Measurements from ENCODE around the gene CTXND1.
A peak's percentile ranks its signal among the peaks of the same experiment; 100 is the strongest.
"Not testable (repeated sequence)": the region's sequence is repeated elsewhere in the genome, so short reads cannot be mapped to it uniquely, and the experiment has no call there.

CTXND1 gene

DNA sequence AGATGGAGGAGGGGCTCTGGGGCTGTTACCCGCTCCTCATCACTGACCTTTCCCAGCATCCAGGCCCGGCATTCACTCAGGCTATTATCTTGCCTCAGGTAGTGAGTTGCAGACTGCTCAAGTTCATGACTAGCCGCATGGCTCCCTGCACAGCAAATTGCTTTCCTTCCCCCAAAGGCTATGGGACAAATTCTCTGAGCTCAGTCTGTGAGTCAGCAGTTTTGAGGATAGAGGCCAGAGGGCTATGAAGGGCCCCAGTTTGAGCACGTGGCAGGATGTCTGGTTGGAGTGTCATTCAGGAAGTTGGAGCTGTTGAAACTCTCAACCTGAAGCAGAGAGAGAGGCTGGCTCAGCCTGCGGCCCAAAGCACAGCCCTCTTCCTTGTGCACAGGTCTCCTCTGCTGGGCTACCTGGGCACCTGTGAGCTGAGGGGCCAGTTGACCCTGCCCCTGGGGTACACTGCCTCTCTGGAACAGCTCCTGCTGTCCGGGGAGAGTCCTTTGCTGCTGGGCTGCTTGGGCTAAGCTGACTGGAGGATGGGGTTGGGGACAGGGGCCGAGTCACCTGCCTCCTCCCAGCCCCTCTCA is 91.3 kb downstream of the CTXND1 start:
- TF ChIP-seq, protein P1, sequence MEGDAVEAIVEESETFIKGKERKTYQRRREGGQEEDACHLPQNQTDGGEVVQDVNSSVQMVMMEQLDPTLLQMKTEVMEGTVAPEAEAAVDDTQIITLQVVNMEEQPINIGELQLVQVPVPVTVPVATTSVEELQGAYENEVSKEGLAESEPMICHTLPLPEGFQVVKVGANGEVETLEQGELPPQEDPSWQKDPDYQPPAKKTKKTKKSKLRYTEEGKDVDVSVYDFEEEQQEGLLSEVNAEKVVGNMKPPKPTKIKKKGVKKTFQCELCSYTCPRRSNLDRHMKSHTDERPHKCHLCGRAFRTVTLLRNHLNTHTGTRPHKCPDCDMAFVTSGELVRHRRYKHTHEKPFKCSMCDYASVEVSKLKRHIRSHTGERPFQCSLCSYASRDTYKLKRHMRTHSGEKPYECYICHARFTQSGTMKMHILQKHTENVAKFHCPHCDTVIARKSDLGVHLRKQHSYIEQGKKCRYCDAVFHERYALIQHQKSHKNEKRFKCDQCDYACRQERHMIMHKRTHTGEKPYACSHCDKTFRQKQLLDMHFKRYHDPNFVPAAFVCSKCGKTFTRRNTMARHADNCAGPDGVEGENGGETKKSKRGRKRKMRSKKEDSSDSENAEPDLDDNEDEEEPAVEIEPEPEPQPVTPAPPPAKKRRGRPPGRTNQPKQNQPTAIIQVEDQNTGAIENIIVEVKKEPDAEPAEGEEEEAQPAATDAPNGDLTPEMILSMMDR (IDR thresholded peaks at IDR 0.05; ENCODE audit: low read depth, low read length): no peak
- peak; percentile 94 to 97 for DNase-seq (ENCODE audit: low read depth in 2 of 2)
- no peak overlapping the region for H3K4me3 ChIP-seq (replicated peaks in 1 of 2; ENCODE audit: low read depth in 2 of 2, low read length in 2 of 2)

DNA sequence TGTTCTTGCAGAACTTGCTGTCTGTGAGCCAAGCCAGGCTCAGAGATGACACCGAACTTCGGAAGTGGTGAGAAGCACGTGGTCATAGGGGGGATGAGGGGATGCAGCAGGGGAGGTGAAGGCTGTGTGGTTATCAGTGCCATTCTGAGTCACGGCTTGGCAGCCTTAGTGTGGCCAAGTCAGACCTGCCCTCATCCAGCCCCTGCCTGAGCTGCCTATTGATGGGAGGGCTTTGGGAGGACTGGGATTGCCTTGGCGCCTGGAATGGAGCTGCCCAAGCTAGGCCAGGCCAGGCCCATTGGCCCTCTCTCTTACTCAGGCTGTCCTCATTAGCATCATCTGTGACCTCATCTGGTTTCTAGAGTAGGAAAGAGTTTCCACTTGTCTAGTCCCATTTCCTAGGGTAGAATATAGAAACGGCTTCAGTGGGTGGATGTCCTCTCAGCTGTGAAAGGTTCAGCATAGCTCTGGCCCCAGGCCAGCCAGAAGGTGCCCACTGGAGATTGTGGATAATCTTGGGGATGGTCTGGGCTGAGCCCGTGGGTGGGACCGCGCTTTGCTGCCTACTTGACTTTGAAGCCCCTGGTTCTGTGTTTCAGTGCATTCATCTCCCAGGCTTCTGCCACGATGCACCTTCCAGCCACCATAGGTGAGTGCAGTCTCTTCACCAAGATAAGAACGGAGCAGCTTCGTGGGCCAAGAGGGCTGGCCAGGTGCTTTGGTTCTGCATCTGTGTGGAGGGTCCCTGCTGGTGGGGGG is 92.0 kb downstream of the CTXND1 start:
- TF ChIP-seq, protein P1 (IDR thresholded peaks at IDR 0.05; ENCODE audit: low read depth, low read length): no peak
- DNase-seq (ENCODE audit: low read depth in 2 of 2): peak; percentile 19 to 86
- no peak overlapping the region for H3K4me3 ChIP-seq (replicated peaks in 1 of 2; ENCODE audit: low read depth in 2 of 2, low read length in 2 of 2)

DNA sequence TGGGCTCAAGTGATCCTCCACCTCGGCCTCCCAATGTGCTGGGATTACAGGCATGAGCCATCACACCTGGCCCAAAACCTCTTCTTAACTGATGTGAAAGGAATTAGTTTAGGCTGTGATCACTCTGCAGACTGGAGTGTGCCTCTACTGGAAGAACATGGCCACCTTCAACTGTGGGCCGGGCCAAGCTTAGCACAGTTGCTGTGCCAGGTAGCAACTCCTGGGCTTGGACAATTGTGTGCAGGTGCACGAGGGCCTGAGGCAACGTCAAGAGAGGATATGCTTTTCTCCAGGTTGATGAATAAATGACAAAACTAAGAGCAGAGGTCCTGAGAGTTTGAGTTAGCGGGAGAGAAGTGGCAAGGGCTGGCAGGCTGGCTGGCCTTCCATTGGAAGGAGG is 92.7 kb downstream of the CTXND1 start:
- no peak for DNase-seq (ENCODE audit: low read depth in 2 of 2)
- TF ChIP-seq, protein P1 (IDR thresholded peaks at IDR 0.05; ENCODE audit: low read depth, low read length): no peak
- H3K4me3 ChIP-seq (replicated peaks in 1 of 2; ENCODE audit: low read depth in 2 of 2, low read length in 2 of 2): no peak overlapping the region

DNA sequence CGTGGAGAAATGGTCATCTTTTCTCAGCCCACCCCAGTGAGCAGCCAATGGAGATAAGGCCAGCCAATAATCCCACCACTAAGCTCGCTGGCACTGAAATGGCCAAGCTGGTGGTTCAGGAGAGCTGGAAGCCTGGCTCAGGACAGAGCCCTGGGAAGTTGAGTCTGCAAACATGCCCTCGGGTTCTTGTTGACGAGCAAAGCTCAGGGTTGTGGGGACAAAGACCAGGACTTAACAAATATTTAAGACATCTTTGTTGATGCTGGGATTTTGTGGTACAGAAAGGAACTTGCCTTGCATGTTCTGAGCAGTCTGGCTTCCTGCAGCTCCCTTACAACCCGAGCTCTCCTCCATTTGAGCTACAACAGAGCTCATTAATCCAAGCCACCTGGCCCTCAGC is 94.8 kb downstream of the CTXND1 start:
- no peak overlapping the region for H3K4me3 ChIP-seq (replicated peaks in 1 of 2; ENCODE audit: low read depth in 2 of 2, low read length in 2 of 2)
- no peak for DNase-seq (ENCODE audit: low read depth in 2 of 2)
- TF ChIP-seq, protein P1 (IDR thresholded peaks at IDR 0.05; ENCODE audit: low read depth, low read length): no peak

DNA sequence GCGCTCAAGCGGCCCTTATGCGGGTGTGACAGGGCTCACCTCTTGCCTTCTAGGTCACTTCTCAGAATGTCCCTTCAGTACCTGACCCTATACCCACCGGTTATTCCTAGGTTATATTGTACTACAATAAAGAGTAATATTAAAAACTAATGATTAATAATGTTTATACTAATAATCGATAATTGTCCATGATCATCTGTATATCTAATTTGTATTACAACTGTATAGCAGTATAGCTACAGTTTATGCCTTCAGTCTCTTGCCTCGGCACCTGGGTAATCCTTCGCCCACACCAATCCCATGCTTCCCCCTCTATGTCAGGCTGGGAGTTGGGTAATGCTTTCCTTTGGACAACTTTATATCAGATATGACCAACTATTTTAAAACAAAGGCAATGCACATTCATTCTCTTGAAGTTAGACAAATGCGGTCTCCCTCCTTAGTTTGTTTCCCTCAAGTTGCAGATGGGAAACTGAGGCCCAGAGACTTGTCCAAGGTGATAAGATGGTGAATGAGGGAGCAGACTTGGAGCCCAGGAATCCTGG is 95.8 kb downstream of the CTXND1 start:
- DNase-seq (ENCODE audit: low read depth in 2 of 2): peak; percentile 16 to 47
- TF ChIP-seq, protein P1 (IDR thresholded peaks at IDR 0.05; ENCODE audit: low read depth, low read length): no peak
- H3K4me3 ChIP-seq (replicated peaks in 1 of 2; ENCODE audit: low read depth in 2 of 2, low read length in 2 of 2): no peak overlapping the region

DNA sequence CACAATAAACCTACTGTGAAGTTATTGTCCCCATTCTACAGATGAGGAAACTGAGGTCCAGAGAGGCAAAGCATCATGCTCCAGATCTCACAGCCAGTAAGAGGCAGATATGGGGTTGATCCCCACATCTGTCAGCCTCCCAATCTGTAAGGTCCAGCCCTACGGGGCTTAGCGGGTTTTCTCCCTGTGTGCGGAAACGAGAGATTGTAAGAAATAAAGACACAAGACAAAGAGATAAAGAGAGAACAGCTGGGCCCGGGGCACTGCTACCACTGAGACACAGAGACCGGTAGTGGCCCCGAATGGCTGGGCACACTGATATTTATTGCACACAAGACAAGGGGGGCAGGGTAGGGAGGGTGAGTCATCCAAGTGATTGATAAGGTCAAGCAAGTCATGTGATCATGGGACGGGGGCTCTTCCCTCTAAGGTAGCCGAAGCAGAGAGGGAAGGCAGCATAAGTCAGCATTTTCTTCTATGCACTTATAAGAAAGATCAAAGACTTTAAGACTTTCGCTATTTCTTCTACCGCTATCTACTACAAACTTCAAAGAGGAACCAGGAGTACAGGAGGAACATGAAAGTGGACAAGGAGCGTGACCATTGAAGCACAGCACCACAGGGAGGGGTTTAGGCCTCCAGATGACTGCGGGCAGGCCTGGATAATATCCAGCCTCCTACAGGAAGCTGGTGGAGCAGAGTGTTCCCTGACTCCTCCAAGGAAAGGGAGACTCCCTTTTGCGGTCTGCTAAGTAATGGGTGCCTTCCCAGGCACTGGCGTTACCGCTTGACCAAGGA is 96.4 kb downstream of the CTXND1 start:
- peak; percentile 71 to 89 for DNase-seq (ENCODE audit: low read depth in 2 of 2)
- H3K4me3 ChIP-seq (replicated peaks in 1 of 2; ENCODE audit: low read depth in 2 of 2, low read length in 2 of 2): not testable (repeated sequence)

DNA sequence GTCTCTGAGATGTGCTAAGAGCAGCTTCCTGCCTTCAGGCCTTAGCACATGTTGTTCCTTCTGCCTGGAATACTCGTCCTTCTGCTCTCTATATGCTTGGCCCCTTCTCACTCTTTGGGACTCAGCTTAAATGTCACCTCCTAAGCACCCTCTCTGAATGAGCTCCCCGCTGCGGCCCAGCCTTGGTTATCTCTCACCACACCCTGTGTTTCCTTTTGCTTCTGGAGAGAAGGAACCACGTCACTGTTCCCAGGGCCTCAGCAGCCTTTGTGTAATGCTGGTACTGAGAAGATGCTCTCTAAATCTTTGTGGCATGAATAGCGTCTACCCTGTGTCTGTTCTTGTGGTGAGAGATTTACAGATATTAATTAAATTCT is 97.0 kb downstream of the CTXND1 start:
- no peak overlapping the region for H3K4me3 ChIP-seq (replicated peaks in 1 of 2; ENCODE audit: low read depth in 2 of 2, low read length in 2 of 2)
- DNase-seq (ENCODE audit: low read depth in 2 of 2): peak in 1 of 2 donors; percentile 53

More for the DNA sequence above, 97.0 kb downstream of the CTXND1 start:
- TF ChIP-seq, protein P1 (IDR thresholded peaks at IDR 0.05; ENCODE audit: low read depth, low read length): no peak

Measured in cardiac fibroblast (primary cell).